ENCODE measurements around the gene TAOK1. TPM values are rescaled to one million over a fixed set of nuclear protein-coding genes. Genes with fewer than 3 reads are reported as not detected.

TAOK1 gene
- polyA plus RNA-seq, 1 experiment = 34.2 TPM

DNA sequence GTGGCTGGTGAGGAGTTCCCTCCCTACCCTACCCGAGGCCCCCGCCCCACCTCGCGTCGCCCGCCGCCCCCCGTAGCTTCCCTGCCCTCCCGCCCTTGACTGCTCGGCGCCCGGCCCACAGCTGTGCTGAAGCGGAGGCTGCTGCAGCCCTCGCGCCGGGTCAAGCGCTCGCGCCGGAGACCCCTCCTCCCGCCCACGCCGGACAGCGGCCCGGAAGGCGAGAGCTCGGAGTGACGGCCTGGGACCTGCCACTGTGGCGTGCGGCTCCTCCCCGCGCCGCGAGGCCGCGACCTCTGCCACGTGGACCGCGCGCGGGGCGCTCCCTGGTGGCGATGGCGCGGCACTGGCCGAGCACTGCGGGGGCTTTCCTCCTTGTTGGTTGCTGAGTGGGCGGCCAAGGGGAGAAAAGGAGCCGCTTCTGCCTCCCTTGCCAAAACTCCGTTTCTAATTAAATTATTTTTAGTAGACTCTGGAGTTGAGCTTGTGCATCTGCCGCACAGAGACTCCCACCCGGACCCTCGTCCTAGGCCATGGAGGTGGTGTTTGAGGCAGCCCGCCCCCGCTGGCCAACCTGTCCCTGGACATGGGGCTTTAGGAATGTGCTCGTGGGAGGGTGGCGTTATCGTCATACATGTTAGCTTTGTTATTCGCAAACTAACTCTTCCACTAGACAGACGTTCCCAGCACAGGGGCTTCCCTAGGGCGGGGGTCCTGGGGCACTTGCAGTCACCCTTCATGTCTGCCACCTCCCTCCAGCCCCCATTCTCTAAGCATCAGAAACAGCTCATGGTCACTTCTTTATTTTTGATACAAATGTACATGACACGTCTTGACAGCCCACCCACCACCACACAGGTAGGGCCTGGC, 182.8 kb downstream of the TAOK1 start:
- Histone ChIP-seq H3K27me3 (ENCODE audit: control insufficient read depth, insufficient read depth, low read length) (no peaks in the 10 kb centered on the region), H3K4me3 (ENCODE audit: low read depth, low read length) (peak overlapping the region; percentile 7; the same call in 1 of the 2 replicates), H3K27ac (ENCODE audit: low read depth, low read length) (peak overlapping the region; percentile 57), H3K9me3 (ENCODE audit: control insufficient read depth, insufficient read depth, low read length) (no peaks in the 10 kb centered on the region; the same call in 1 of the 2 replicates)
- CTCF ChIA-PET = interaction anchor here (0.5 to 9.4 kb wide), 15 partner anchors 8 to 358 kb away, joined by 3 to 77 read pairs (median 5); no protein-coding TSS in a partner anchor
- POLR2A ChIA-PET = interaction anchor here (1.0 kb wide), 1 partner anchor 43 kb away, joined by 3 read pairs; no protein-coding TSS in a partner anchor
- DNase-seq (ENCODE audit: low read depth, low spot score) = no peak
- peak; percentile 61 for TF ChIP-seq CTCF (IDR thresholded peaks at IDR 0.05; ENCODE audit: low read depth, low read length)

DNA sequence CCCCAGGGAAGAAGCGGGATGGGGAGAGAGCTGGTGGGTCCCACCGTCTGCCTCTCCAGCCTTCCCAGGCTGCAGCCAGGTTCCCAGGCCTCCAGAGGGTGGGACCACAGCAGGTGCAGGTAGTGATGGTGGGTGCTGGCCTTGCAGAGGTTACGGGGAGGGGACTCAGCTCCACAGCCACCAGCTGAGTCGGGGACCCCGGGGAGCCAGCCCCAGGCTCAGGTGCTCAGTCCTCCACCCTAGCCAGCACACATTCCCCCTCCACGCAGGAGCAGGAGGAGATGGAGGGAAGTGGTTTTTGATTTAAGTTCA, 183.4 kb downstream of the TAOK1 start:
- ChIA-PET POLR2A (no interaction called here), CTCF (interaction anchor here (0.5 to 9.4 kb wide), 12 partner anchors 8 to 209 kb away, joined by 3 to 77 read pairs (median 6); no protein-coding TSS in a partner anchor)
- no peaks in the 10 kb centered on the region for H3K27me3 ChIP-seq (ENCODE audit: control insufficient read depth, insufficient read depth, low read length)
- no peak overlapping the region for H3K4me3 ChIP-seq (ENCODE audit: low read depth, low read length)
- no peak overlapping the region for H3K27ac ChIP-seq (ENCODE audit: low read depth, low read length)
- no peaks in the 10 kb centered on the region; the same call in 1 of the 2 replicates for H3K9me3 ChIP-seq (ENCODE audit: control insufficient read depth, insufficient read depth, low read length)
- no peak for TF ChIP-seq CTCF (IDR thresholded peaks at IDR 0.05; ENCODE audit: low read depth, low read length)
- no peak for DNase-seq (ENCODE audit: low read depth, low spot score)

GRCh38 chr17:29573871-29574731, 183.9 kb downstream of the TAOK1 start:
- CTCF ChIA-PET = interaction anchor here (0.5 to 9.4 kb wide), 6 partner anchors 10 to 210 kb away, joined by 4 to 77 read pairs (median 8); no protein-coding TSS in a partner anchor

GRCh38 chr17:29574732-29575510, 184.8 kb downstream of the TAOK1 start:
- Histone ChIP-seq H3K27me3 (ENCODE audit: control insufficient read depth, insufficient read depth, low read length) (no peaks in the 10 kb centered on the region), H3K9me3 (ENCODE audit: control insufficient read depth, insufficient read depth, low read length) (no peaks in the 10 kb centered on the region; the same call in 1 of the 2 replicates), H3K4me3 (ENCODE audit: low read depth, low read length) (no peak overlapping the region), H3K27ac (ENCODE audit: low read depth, low read length) (no peak overlapping the region)
- DNase-seq (ENCODE audit: low read depth, low spot score) = no peak
- ChIA-PET CTCF (interaction anchor here (9.4 kb wide), 1 partner anchor 205 kb away, joined by 77 read pairs; no protein-coding TSS in a partner anchor), POLR2A (no interaction called here)
- no peak for TF ChIP-seq CTCF (IDR thresholded peaks at IDR 0.05; ENCODE audit: low read depth, low read length)

More at GRCh38 chr17:29573871-29574731, 183.9 kb downstream of the TAOK1 start:
- H3K9me3 ChIP-seq (ENCODE audit: control insufficient read depth, insufficient read depth, low read length) = no peaks in the 10 kb centered on the region; the same call in 1 of the 2 replicates
- H3K27ac ChIP-seq (ENCODE audit: low read depth, low read length) = no peak overlapping the region
- no peak for DNase-seq (ENCODE audit: low read depth, low spot score)
- no peak overlapping the region for H3K4me3 ChIP-seq (ENCODE audit: low read depth, low read length)
- no peak for TF ChIP-seq CTCF (IDR thresholded peaks at IDR 0.05; ENCODE audit: low read depth, low read length)
- POLR2A ChIA-PET = no interaction called here
- H3K27me3 ChIP-seq (ENCODE audit: control insufficient read depth, insufficient read depth, low read length) = no peaks in the 10 kb centered on the region

Data from AG04450 (cell line).